ENCODE data around the gene TRPV4. TPM values are rescaled to one million over a fixed set of nuclear protein-coding genes. Genes with fewer than 3 reads are reported as not detected.
A peak's percentile ranks its signal among the peaks of the same experiment; 100 is the strongest.

Gene TRPV4
- polyA plus RNA-seq, 1 donor from 2014 or later, result not detected

DNA sequence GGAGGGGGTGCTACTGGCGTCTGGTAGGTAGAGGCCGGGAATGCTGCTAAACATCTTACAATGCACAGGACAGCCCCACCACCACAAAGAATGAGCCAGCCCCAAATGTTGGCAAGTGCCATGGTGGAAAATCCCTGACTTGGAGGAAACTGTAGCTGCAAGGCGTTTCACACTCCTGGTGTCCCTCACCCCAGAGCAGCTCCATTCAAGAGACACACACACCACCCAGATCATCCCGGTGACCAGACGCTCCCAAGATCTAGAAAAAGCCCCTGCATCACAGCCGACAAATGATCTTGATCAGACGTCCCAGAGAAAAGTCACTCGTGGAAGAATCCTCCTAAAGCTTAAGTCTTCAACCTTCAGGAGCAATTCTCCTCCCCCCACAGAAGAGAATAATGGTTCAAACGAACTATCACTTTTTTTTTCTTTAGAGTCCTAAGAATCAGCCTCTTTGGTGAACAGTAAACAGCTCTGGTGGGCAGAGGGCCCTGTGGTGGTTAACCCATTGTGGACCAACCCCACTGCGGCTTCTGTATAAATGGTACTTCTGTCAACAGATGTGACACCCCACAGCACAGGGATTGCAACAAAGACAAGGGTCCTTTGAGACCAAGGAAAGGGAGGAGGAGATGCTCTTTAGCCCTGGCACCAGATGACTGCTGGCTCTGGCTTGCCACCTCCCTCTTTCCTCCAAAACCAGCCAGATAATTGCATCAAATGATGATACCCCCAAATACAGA lies 44.5 kb upstream of the TRPV4 start:
- H2AFZ ChIP-seq (ENCODE audit: low read depth, low read length), result no peak overlapping the region
- H3K9me3 ChIP-seq (ENCODE audit: low read length), result no peaks in the 10 kb centered on the region
- peak overlapping the region; percentile 82 for H3K4me3 ChIP-seq (ENCODE audit: low read length)
- no peaks in the 10 kb centered on the region for H3K36me3 ChIP-seq (ENCODE audit: insufficient read depth, low read length)
- no peak overlapping the region for H3K9ac ChIP-seq (ENCODE audit: low read length)
- H3F3A ChIP-seq (ENCODE audit: insufficient read depth, low read length, poor library complexity, severe bottlenecking), result no peaks in the 10 kb centered on the region
- H3K27me3 ChIP-seq (ENCODE audit: insufficient read depth, low read depth, low read length), result no peaks in the 10 kb centered on the region
- H3K27ac ChIP-seq (ENCODE audit: low read length), result no peak overlapping the region
- H3K79me2 ChIP-seq (replicated peaks; ENCODE audit: insufficient read depth, low read length), result peaks cover 26% of the 10 kb centered on the region
- TF ChIP-seq MXI1 (conservative IDR thresholded peaks at IDR 0.05; ENCODE audit: poor library complexity, severe bottlenecking) (no peak), REST (IDR thresholded peaks at IDR 0.05; ENCODE audit: borderline replicate concordance) (no peak), CTCF (IDR thresholded peaks at IDR 0.05; ENCODE audit: poor library complexity, severe bottlenecking) (no peak), EP300 (conservative IDR thresholded peaks at IDR 0.05; ENCODE audit: poor library complexity, severe bottlenecking) (no peak), EZH2 (IDR thresholded peaks at IDR 0.05; ENCODE audit: borderline replicate concordance, insufficient read depth, low read length, poor library complexity, severe bottlenecking) (no peak), SMC3 (conservative IDR thresholded peaks at IDR 0.05; ENCODE audit: poor library complexity) (no peak), TAF1 (IDR thresholded peaks at IDR 0.05; ENCODE audit: low read depth) (no peak), POLR2AphosphoS5 (IDR thresholded peaks at IDR 0.05) (no peak), RAD21 (conservative IDR thresholded peaks at IDR 0.05) (no peak)
- no peaks in the 10 kb centered on the region for H3K9me2 ChIP-seq (ENCODE audit: insufficient read depth, low read length)
- no peaks in the 10 kb centered on the region for H4K20me1 ChIP-seq (ENCODE audit: insufficient read depth)
- no peak overlapping the region for H3K4me2 ChIP-seq (ENCODE audit: low read length)

- Histone ChIP-seq H3K9me2 (ENCODE audit: insufficient read depth, low read length) (no peaks in the 10 kb centered on the region), H4K20me1 (ENCODE audit: insufficient read depth) (no peaks in the 10 kb centered on the region), H3K9ac (ENCODE audit: low read length) (no peak overlapping the region), H3K4me2 (ENCODE audit: low read length) (no peak overlapping the region), H3K9me3 (ENCODE audit: low read length) (no peaks in the 10 kb centered on the region), H3K79me2 (replicated peaks; ENCODE audit: insufficient read depth, low read length) (peaks cover 26% of the 10 kb centered on the region), H3K4me3 (ENCODE audit: low read length) (no peak overlapping the region), H2AFZ (ENCODE audit: low read depth, low read length) (no peak overlapping the region), H3F3A (ENCODE audit: insufficient read depth, low read length, poor library complexity, severe bottlenecking) (no peaks in the 10 kb centered on the region), H3K27ac (ENCODE audit: low read length) (no peak overlapping the region), H3K36me3 (ENCODE audit: insufficient read depth, low read length) (no peaks in the 10 kb centered on the region), H3K27me3 (ENCODE audit: insufficient read depth, low read depth, low read length) (no peaks in the 10 kb centered on the region)
- TF ChIP-seq CTCF (IDR thresholded peaks at IDR 0.05; ENCODE audit: poor library complexity, severe bottlenecking), result no peak
- TF ChIP-seq RAD21 (conservative IDR thresholded peaks at IDR 0.05), result no peak
- TF ChIP-seq EZH2 (IDR thresholded peaks at IDR 0.05; ENCODE audit: borderline replicate concordance, insufficient read depth, low read length, poor library complexity, severe bottlenecking), result no peak
- no peak for TF ChIP-seq REST (IDR thresholded peaks at IDR 0.05; ENCODE audit: borderline replicate concordance)
- no peak for TF ChIP-seq MXI1 (conservative IDR thresholded peaks at IDR 0.05; ENCODE audit: poor library complexity, severe bottlenecking)
- TF ChIP-seq EP300 (conservative IDR thresholded peaks at IDR 0.05; ENCODE audit: poor library complexity, severe bottlenecking), result no peak
- no peak for TF ChIP-seq TAF1 (IDR thresholded peaks at IDR 0.05; ENCODE audit: low read depth)
- no peak for TF ChIP-seq POLR2AphosphoS5 (IDR thresholded peaks at IDR 0.05)
- TF ChIP-seq SMC3 (conservative IDR thresholded peaks at IDR 0.05; ENCODE audit: poor library complexity), result no peak
Measured at GRCh38 chr12:109876406-109876805, 43.2 kb upstream of the TRPV4 start.
